NB4 (cell line): ENCODE data around the gene PPM1N.

Experiments used
- DNase-seq: peaks from one replicate; pipeline ENCODE4 v3.0.0; 2010; ENCODE audit warnings: low read depth
- H3K4me3 ChIP-seq: one replicate; pipeline ENCODE4 v1.5.1; 2011; ENCODE audit warnings: mild to moderate bottlenecking, low read depth, low read length, moderate library complexity
- CTCF ChIP-seq: IDR thresholded peaks from one replicate; pipeline ENCODE4 v1.5.1; 2012; ENCODE audit warnings: low read depth, low read length
- MAX ChIP-seq: IDR thresholded peaks from 2 replicates; pipeline ENCODE4 v1.6.1; 2011; ENCODE audit warnings: low read depth, low read length
- MYC ChIP-seq: IDR thresholded peaks from 2 replicates; pipeline ENCODE4 v1.6.1; 2011; ENCODE audit warnings: low read depth, low read length
- POLR2A ChIP-seq: IDR thresholded peaks from 2 replicates; pipeline ENCODE4 v1.6.1; 2011; ENCODE audit warnings: mild to moderate bottlenecking; ENCODE audit not compliant: insufficient read length; ENCODE audit errors: extremely low read depth

PPM1N gene

GRCh38 chr19:45468803-45469131 is 29.5 kb upstream of the PPM1N start:
- peak overlapping the region; percentile 66 for H3K4me3 ChIP-seq
- TF ChIP-seq CTCF (no peak), POLR2A (no peak), MAX (no peak), MYC (peak; percentile 40; the same call in 1 of the 2 replicates)
- DNase-seq = no peak

- DNase-seq = peak; percentile 93
- H3K4me3 ChIP-seq = peak overlapping the region; percentile 67
- no peak; the same call in 1 of the 2 replicates for TF ChIP-seq MYC
- peak; percentile 51 for TF ChIP-seq POLR2A
- no peak for TF ChIP-seq CTCF
- peak; percentile 64; the same call in 1 of the 2 replicates for TF ChIP-seq MAX
Observed at GRCh38 chr19:45469132-45469944, 28.9 kb upstream of the PPM1N start.

GRCh38 chr19:45469945-45470761 is 28.1 kb upstream of the PPM1N start:
- no peak for TF ChIP-seq POLR2A
- TF ChIP-seq CTCF = no peak
- TF ChIP-seq MAX = no peak
- no peak for TF ChIP-seq MYC
- no peak overlapping the region for H3K4me3 ChIP-seq
- no peak for DNase-seq

- no peak overlapping the region for H3K4me3 ChIP-seq
- no peak for TF ChIP-seq MAX
- no peak for TF ChIP-seq MYC
- TF ChIP-seq CTCF = no peak
- no peak for TF ChIP-seq POLR2A
- DNase-seq = no peak
Observed at GRCh38 chr19:45470762-45471081, 27.5 kb upstream of the PPM1N start.

- no peak for DNase-seq
- no peak for TF ChIP-seq MYC
- no peak for TF ChIP-seq MAX
- no peak for TF ChIP-seq CTCF
- TF ChIP-seq POLR2A = no peak
- no peak overlapping the region for H3K4me3 ChIP-seq
Observed at GRCh38 chr19:45471111-45471930, 26.9 kb upstream of the PPM1N start.
